C4-2B (cell line): ENCODE results near the gene CACNA1S.

Source experiments
- CTCF ChIP-seq: fragments of 450-650 bp; conservative IDR thresholded peaks from 2 replicates; pipeline ENCODE4 v1.5.1; 2017; ENCODE audit warnings: mild to moderate bottlenecking
- ZFX ChIP-seq: fragments of 450-650 bp; IDR thresholded peaks from 2 replicates; pipeline ENCODE4 v1.6.1; 2017

DNA sequence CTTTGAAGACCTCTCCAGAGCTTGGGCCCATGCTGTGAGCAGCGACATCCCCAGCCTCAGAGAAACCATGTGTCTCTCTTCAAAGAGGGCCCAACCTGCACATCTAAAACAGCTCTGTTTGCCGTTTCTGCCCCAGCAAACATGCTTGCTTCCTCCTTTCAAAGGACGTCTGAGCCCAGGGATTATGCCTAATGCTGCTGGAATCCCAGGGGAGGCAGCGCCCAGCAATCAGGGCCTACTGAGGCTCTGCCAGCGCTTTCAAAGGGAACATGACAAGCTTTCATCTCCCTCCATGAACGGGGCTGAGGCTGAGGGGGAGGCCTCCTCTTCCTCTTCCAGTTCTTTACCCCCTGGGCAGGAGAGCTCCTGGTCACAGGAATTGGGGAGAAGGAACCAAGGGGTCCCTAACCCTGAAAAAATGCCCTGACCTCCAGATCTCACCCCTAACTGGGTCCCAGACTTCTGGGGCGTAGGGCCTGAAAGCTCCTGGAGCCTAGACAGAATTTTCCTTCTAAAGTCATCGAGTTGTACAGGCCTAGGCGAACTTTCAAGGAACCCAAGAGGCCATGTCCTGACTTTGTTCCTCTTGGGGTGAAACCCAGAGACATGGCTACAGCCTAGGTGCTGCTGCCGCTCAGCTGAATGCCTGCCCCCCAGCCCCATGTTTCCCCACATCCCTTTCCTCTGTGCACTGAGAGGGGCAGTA lies 28.2 kb upstream of the CACNA1S start:
- no peak for TF ChIP-seq CTCF
- no peak for TF ChIP-seq ZFX
